Stimulated activated CD4-positive, alpha-beta T cell treated with anti-CD3 and anti-CD28 coated beads, TNF-alpha, amount 100 ng/mL, for 24 hours (primary cell): ENCODE results near the gene TUT1.
"Not testable (repeated sequence)": the region's sequence is repeated elsewhere in the genome, so short reads cannot be mapped to it uniquely, and the experiment has no call there.

Experiments used
- DNase-seq, 3 experiments: peaks; one replicate each; pipeline ENCODE4 v3.0.0-alpha.2; 2020; ENCODE audit warnings: low read depth in 3 of 3

The TUT1 gene

DNA sequence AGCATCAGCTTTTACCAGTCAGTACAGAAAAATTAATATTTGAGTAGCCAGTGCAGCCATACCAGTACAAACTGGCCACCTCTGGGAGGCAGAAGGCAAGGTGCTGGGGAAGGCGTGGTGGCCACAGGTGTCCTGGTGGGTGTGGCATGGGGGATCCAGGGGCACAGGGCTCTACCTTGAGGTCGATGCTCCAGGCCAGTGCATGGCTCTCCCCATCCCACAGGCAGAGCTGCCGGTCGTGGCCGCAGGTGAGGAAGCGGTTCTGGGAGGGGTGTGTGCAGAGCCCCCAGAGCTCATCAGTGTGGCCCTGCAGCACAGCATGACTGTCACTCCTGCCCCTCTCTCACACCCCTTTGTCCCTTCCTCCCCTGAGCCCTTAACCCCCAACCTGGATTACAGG is 14.1 kb upstream of the TUT1 start:
- DNase-seq: no peak

DNA sequence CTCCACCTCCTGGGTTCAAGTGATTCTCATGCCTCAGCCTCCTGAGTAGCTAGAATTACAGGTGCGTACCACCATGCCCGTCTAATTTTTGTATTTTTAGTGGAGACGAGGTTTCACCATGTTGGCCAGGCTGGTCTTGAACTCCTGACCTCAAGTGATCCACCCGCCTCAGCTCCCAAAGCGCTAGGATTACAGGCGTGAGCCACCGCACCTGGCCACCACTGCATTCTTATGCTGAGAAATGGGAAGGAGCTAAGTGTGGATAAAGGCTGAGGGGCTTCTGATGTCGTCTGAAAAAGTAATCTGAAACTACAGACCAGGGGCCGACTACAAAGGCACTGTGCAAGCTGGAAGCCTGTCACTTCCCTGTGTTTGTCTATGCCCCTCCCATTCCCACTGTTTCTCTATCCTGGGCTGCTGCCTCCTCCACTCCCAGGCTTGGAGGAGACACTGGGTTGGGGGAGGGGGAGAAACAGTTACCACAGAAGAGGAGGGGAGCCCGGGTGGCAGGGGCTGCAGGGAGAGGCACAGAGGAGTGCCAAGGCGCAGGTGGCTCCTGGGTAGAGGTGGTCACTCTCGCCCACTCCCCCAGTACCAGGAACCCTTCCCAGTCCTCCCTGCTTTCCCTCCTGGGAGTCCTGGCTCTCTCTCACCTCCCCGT is 13.3 kb upstream of the TUT1 start:
- no peak for DNase-seq

DNA sequence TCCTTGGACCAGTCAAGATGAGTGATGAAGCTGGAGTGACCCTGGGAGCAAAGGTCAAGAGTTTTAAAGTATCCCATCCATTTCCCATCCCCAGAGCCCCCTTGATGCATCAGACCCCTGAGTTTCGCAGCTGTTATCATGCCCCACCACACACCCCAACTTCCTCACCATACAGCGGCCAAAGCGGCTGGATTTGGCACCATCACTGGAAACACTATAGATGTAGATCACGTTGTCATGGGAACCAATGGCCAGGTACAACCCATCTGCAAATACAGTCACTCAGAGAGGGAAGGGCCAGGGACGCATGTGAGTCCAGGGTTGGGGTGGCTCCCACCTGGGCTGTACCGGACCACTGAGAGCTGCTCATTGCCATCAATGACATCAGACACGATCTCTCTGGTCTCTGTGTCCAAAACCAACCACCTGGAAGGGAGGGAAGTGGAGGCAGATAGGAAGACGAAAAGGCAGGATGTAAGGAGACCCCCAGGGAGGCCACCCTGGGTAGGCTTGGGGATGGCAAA is 12.5 kb upstream of the TUT1 start:
- DNase-seq: no peak

- DNase-seq: no peak
These were observed 11.7 kb upstream of the TUT1 start for GRCh38 chr11:62603072-62603408.

- peak in 1 of 3 experiments; percentile 36 for DNase-seq
These were observed 11.1 kb upstream of the TUT1 start for GRCh38 chr11:62602141-62603071.

DNA sequence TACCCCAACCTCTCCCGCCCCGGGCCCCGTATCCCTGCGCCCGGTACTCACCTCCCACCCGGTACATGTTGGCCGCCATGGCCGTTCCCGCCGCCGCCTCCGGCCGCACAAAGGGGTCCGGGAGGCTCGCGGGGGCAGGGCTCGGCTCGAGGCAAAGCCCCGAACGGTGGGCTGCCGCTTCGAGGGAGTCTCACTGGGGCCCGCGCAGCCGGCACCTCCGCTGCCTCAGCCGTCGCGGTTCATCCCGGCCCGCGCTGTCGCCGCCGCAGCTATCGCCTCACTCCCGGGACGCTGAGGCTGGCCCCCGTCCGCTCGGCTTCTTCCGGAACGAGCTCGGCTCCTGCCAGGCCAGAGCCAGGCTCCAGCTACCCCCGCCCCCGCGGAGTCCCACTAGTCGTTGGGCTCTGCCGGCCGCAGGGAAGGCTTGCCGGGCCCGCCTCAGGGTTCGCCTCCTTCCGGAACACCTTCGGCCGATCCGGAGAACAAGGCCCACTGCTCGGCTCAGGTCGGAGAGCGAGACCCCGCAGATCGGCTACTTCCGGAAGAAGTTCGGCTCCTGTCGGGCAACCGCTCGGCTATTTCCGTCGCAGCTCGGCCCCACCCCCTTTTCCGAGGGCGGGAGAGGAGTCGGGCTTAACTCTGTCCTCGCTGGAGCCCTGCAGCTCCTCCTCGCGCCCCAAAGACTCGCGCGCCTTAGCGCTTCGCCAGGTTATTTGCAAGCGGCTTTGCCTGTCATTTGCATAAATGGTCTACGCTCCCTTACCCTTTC is 10.2 kb upstream of the TUT1 start, which contains the start of gene MTA2:
TSS of gene MTA2 (minus strand) at position 494 of the 769 bp plus-strand sequence. CDS start at position 79, 415 bp downstream.
- DNase-seq: peak; percentile 99 to 100 (median 99)

- DNase-seq: peak in 2 of 3 experiments; percentile 41 to 56
These were observed 9.7 kb upstream of the TUT1 start for GRCh38 chr11:62601122-62601371.

- DNase-seq: no peak
These were observed 9.2 kb upstream of the TUT1 start for GRCh38 chr11:62600367-62601121.

- no peak for DNase-seq
These were observed 8.6 kb upstream of the TUT1 start for GRCh38 chr11:62599901-62600300.

DNA sequence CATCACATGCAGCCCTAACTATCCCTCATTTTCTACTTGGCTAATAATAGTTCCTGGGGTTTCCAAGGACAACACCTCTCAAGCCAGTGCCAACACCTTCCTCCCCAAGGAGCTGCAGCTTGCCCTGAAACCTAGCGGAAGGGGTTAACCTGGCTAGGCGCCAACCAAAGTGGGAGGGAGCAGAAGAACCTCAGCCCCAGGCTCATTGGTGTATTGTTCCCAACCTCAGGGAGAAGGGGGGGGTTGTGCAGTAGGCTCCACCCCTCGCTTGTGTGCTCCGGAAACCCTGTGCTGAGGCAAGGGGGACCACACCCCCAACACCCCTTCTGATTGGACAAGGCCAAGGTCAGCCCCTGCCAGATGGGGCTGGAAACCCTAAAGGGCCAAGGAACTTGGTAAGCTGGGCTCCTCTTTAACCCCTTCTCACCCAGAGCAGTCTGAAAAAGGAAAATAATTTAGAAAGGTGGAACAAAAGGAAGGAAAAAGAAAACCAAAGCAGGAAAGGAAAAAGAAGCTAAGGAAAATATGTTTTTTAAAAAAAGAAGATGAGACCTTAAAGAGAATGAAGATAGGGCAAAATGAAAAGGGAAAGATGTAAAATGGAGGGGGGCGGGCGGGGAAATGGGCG is 7.9 kb upstream of the TUT1 start:
- peak; percentile 89 to 95 (median 89) for DNase-seq

- no peak for DNase-seq
These were observed 3.8 kb upstream of the TUT1 start for GRCh38 chr11:62595124-62595523.

- DNase-seq: peak; percentile 38 to 77 (median 57)
These were observed 2.2 kb upstream of the TUT1 start for GRCh38 chr11:62593434-62594044.

GRCh38 chr11:62592989-62593421 is 1.7 kb upstream of the TUT1 start:
- no peak for DNase-seq

DNA sequence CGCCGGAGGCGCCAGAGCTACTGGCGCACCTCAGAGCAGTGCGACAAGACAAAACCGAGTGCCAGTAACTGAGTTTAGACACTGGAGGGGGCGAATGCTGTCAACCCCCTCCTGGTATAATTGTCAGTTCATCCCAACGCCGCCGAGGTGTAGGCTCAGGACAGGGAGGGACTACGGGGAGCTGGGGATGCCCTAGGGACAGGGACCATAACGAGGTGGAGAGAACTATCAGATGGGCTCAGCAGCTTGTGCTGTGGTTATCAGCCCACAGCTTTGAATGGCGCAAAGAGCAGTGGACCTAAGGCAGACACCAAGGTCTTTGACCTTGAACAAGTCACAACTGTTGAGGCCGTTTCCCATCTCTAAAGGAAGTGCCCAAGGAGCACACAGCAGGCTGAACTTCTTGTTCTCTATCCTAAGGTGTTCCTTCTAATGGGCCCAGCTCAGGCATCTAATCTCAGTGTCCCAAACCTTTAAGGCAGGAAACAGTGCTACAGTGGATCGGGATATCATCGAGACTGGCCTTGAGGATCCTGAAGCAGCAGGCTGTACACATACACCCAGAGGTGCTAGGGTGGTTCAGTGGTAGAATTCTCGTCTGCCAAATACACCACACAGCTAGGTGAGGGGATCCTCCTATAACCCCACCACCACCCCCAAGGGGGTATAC is 958 bp upstream of the TUT1 start:
- no peak for DNase-seq

GRCh38 chr11:62588966-62589637 is 2.2 kb downstream of the TUT1 start:
- peak in 1 of 3 experiments; percentile 30 for DNase-seq

DNA sequence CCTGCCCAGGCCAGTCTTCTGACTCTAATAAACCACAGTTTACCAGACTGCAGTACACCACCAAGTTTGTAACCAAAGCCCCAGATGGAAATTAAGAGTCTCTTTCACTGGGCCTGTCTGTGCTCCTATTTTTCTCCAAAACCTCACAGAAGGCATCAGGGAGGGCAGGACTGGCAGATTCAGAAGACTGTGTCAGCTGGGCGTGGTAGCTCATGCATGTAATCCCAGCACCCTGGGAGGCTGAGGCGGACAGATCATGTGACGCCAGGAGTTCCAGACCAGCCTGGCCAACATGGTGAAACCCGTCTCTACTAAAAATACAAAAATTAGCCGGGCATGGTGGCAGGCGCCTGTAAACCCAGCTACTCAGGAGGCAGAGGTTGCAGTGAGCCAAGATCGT is 6.0 kb downstream of the TUT1 start:
- DNase-seq: not testable (repeated sequence)

DNA sequence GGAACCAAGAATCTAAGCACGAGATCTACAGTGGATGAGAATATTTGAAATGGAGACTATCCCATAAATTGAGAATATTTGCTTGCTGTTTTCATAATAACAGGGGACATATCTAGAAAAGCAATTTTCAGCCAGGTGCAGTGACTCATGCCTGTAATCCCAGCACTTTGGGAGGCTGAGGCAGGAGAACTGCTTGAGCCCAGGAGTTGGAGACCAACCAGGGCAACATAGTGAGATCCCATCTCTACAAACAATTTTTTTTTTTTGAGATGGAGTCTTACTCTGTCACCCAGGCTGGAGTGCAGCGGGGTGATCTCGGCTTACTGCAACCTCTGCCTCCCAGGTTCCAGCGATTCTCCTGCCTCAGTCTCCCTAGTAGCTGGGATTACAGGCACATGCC is 9.6 kb downstream of the TUT1 start:
- not testable (repeated sequence) for DNase-seq

- DNase-seq: no peak
These were observed 10.2 kb downstream of the TUT1 start for GRCh38 chr11:62580959-62581715.

GRCh38 chr11:62579252-62579651 is 12.1 kb downstream of the TUT1 start:
- DNase-seq: no peak
